ENCODE data around the gene ENPP5.

The ENPP5 gene

GRCh38 chr6:46215213-46215612 lies 44.4 kb upstream of the ENPP5 start:
- no peak for TF ChIP-seq CTCF (conservative IDR thresholded peaks at IDR 0.05)
- TF ChIP-seq ZFX (IDR thresholded peaks at IDR 0.05): no peak
- H3K27ac ChIP-seq: no peak overlapping the region

GRCh38 chr6:46211917-46212316 lies 41.1 kb upstream of the ENPP5 start:
- no peak overlapping the region for H3K27ac ChIP-seq
- no peak for TF ChIP-seq CTCF (conservative IDR thresholded peaks at IDR 0.05)
- no peak for TF ChIP-seq ZFX (IDR thresholded peaks at IDR 0.05)

GRCh38 chr6:46210294-46210693 lies 39.5 kb upstream of the ENPP5 start:
- TF ChIP-seq CTCF (conservative IDR thresholded peaks at IDR 0.05) (no peak), ZFX (IDR thresholded peaks at IDR 0.05) (no peak)

GRCh38 chr6:46208303-46208702 lies 37.5 kb upstream of the ENPP5 start:
- no peak overlapping the region for H3K27ac ChIP-seq
- no peak for TF ChIP-seq ZFX (IDR thresholded peaks at IDR 0.05)
- TF ChIP-seq CTCF (conservative IDR thresholded peaks at IDR 0.05): no peak

More at GRCh38 chr6:46210294-46210693, 39.5 kb upstream of the ENPP5 start:
- no peak overlapping the region for H3K27ac ChIP-seq

- TF ChIP-seq ZFX (IDR thresholded peaks at IDR 0.05) (no peak), CTCF (conservative IDR thresholded peaks at IDR 0.05) (no peak)
- no peak overlapping the region for H3K27ac ChIP-seq
Observed at GRCh38 chr6:46207174-46207573, 36.4 kb upstream of the ENPP5 start.

- TF ChIP-seq ZFX (IDR thresholded peaks at IDR 0.05): no peak
- TF ChIP-seq CTCF (conservative IDR thresholded peaks at IDR 0.05): no peak
Observed at GRCh38 chr6:46204880-46205650, 34.3 kb upstream of the ENPP5 start.

GRCh38 chr6:46203391-46204177 lies 32.8 kb upstream of the ENPP5 start:
- no peak for TF ChIP-seq ZFX (IDR thresholded peaks at IDR 0.05)
- no peak for TF ChIP-seq CTCF (conservative IDR thresholded peaks at IDR 0.05)
- no peak overlapping the region for H3K27ac ChIP-seq

More at GRCh38 chr6:46204880-46205650, 34.3 kb upstream of the ENPP5 start:
- H3K27ac ChIP-seq: no peak overlapping the region

All from C4-2B (cell line).